Neuronal stem cell (in vitro differentiated cells): ENCODE results near the gene PTPRD.
A peak's percentile ranks its signal among the peaks of the same experiment; 100 is the strongest.

Experiments
- DNase-seq: peaks from one replicate; pipeline ENCODE4 v3.0.0-alpha.2; 2013; ENCODE audit warnings: low spot score
- H2AFZ ChIP-seq: one replicate; pipeline ENCODE4 v1.6.1; 2013; ENCODE audit warnings: mild to moderate bottlenecking, low read length, inconsistent platforms
- H2AK5ac ChIP-seq: 2 replicates; pipeline ENCODE4 v1.6.1; 2013; ENCODE audit warnings: low read depth, mild to moderate bottlenecking, inconsistent platforms, low read length, moderate library complexity, mixed read lengths
- H2BK120ac ChIP-seq: 2 replicates; pipeline ENCODE4 v1.6.1; 2013; ENCODE audit warnings: low read depth, mild to moderate bottlenecking, inconsistent platforms, low read length, moderate library complexity, mixed read lengths
- H2BK12ac ChIP-seq: one replicate; pipeline ENCODE4 v1.6.1; 2013; ENCODE audit warnings: low read length, inconsistent platforms
- H2BK15ac ChIP-seq: 2 replicates; pipeline ENCODE4 v1.6.1; 2013; ENCODE audit warnings: mild to moderate bottlenecking, low read length, inconsistent platforms, mixed read lengths
- H2BK5ac ChIP-seq: one replicate; pipeline ENCODE4 v1.6.1; 2013; ENCODE audit warnings: inconsistent platforms, mild to moderate bottlenecking, low read length, moderate library complexity
- H3K14ac ChIP-seq: one replicate; pipeline ENCODE4 v1.6.1; 2013; ENCODE audit warnings: low read length, inconsistent platforms
- H3K18ac ChIP-seq: 2 replicates; pipeline ENCODE4 v1.6.1; 2013; ENCODE audit warnings: low read length, inconsistent platforms
- H3K23ac ChIP-seq: 2 replicates; pipeline ENCODE4 v1.6.1; 2013; ENCODE audit warnings: low read depth, mild to moderate bottlenecking, mixed read lengths, low read length, inconsistent platforms; ENCODE audit not compliant: poor library complexity
- H3K27ac ChIP-seq: replicated peaks from 3 replicates; pipeline ENCODE4 v1.5.1; 2013; ENCODE audit warnings: low read length, inconsistent platforms
- H3K27me3 ChIP-seq, 3 experiments: 2 replicates each; pipeline ENCODE4 v1.6.1; 2013; ENCODE audit warnings: low read length in 3 of 3, mild to moderate bottlenecking in 2 of 3, inconsistent platforms in 1 of 3, low read depth in 1 of 3, mixed read lengths in 1 of 3, moderate library complexity in 1 of 3; ENCODE audit not compliant: control insufficient read depth in 3 of 3, insufficient read depth in 3 of 3
- H3K36me3 ChIP-seq, 2 donors: replicated peaks in 1 of 2; 2 replicates each; pipeline ENCODE4 v1.6.1; 2013; ENCODE audit warnings: low read length in 2 of 2; ENCODE audit not compliant: control insufficient read depth in 2 of 2, insufficient read depth in 2 of 2
- H3K4ac ChIP-seq: 2 replicates; pipeline ENCODE4 v1.6.1; 2013; ENCODE audit warnings: inconsistent platforms, mild to moderate bottlenecking, low read length, moderate library complexity
- H3K4me1 ChIP-seq, 2 donors: 1 replicate in 1 of 2; 2 replicates in 1 of 2; pipeline ENCODE4 v1.6.1; 2013; ENCODE audit warnings: low read length in 2 of 2, low read depth in 1 of 2; ENCODE audit not compliant: control insufficient read depth in 2 of 2, insufficient read depth in 1 of 2
- H3K4me2 ChIP-seq: one replicate; pipeline ENCODE4 v1.6.1; 2013; ENCODE audit warnings: mild to moderate bottlenecking, low read length, inconsistent platforms; ENCODE audit not compliant: insufficient read depth, poor library complexity, severe bottlenecking
- H3K4me3 ChIP-seq, 2 donors: 2 replicates each; pipeline ENCODE4 v1.5.1; 2013; ENCODE audit warnings: low read length in 2 of 2, mild to moderate bottlenecking in 2 of 2, inconsistent platforms in 1 of 2, moderate library complexity in 1 of 2
- H3K79me1 ChIP-seq: one replicate; pipeline ENCODE4 v1.6.1; 2013; ENCODE audit warnings: low read depth, mild to moderate bottlenecking, inconsistent platforms, low read length, moderate library complexity
- H3K9ac ChIP-seq: one replicate; pipeline ENCODE4 v1.6.1; 2013; ENCODE audit warnings: mild to moderate bottlenecking, low read depth, low read length, inconsistent platforms; ENCODE audit not compliant: poor library complexity
- H3K9me3 ChIP-seq, 2 donors: replicated peaks in 1 of 2; 2 replicates each; pipeline versions ENCODE3 to v1.6.1; 2013; ENCODE audit warnings: low read length in 2 of 2, mild to moderate bottlenecking in 2 of 2, inconsistent platforms in 1 of 2, low read depth in 1 of 2, mixed read lengths in 1 of 2, moderate library complexity in 1 of 2; ENCODE audit not compliant: control insufficient read depth in 2 of 2, insufficient read depth in 1 of 2
- H4K8ac ChIP-seq: one replicate; pipeline ENCODE4 v1.6.1; 2013; ENCODE audit warnings: low read depth, mild to moderate bottlenecking, inconsistent platforms, low read length, moderate library complexity
- H4K91ac ChIP-seq: one replicate; pipeline ENCODE4 v1.6.1; 2013; ENCODE audit warnings: low read length, low read depth, mild to moderate bottlenecking, inconsistent platforms; ENCODE audit not compliant: poor library complexity
- WGBS, 2 donors: extraction: QIAGEN DNeasy Blood & Tissue Kit; methylation state at CpG; one replicate each; pipeline ENCODE4 v1.1.7; 2013; ENCODE audit warnings: missing lambda C conversion rate in 2 of 2, mixed read lengths in 1 of 2; ENCODE audit not compliant: insufficient read length in 2 of 2, insufficient replicate concordance in 1 of 2; ENCODE audit errors: extremely low coverage in 2 of 2; 5-methylcytosine and 5-hydroxymethylcytosine counted together

Gene PTPRD

DNA sequence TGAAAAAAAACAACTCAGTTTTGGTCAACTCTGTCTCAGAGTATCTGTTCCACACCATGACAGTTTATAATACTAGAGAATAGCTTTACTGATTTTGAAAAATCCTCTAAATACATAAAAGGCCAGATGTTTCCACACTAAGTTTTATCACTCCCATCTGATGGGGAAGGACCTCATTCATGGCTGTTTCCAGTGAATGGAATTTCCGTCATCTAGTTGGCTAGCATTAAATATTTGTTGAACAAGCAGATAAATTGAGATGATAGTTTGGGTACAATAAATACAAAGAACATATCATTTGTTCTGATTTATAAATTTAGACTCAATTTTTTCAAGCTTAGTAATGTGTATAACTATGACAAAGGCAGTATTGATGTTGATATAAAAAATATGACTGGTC, 408.5 kb downstream of the PTPRD start:
- no peak overlapping the region for H2BK5ac ChIP-seq
- H2BK120ac ChIP-seq = no peak overlapping the region
- H3K4me3 ChIP-seq = no peak overlapping the region
- H3K14ac ChIP-seq = no peak overlapping the region
- H4K91ac ChIP-seq = no peak overlapping the region
- H3K9me3 ChIP-seq = no peaks in the 10 kb centered on the region
- H3K23ac ChIP-seq = no peak overlapping the region
- H2AK5ac ChIP-seq = no peak overlapping the region
- no peaks in the 10 kb centered on the region for H3K79me1 ChIP-seq
- H3K4me2 ChIP-seq = no peak overlapping the region
- no peak overlapping the region for H3K27ac ChIP-seq
- no peak overlapping the region for H2BK12ac ChIP-seq
- no peaks in the 10 kb centered on the region for H3K27me3 ChIP-seq
- no peak for DNase-seq
- peak overlapping the region; percentile 8 for H2AFZ ChIP-seq
- no peaks in the 10 kb centered on the region for H3K4me1 ChIP-seq
- no peak overlapping the region for H3K4ac ChIP-seq
- H3K18ac ChIP-seq = no peak overlapping the region
- no peak overlapping the region for H4K8ac ChIP-seq
- no peaks in the 10 kb centered on the region for H3K36me3 ChIP-seq
- H3K9ac ChIP-seq = no peak overlapping the region
- H2BK15ac ChIP-seq = no peak overlapping the region
- no CpG with 5 or more reads among the region's 1 CpG for WGBS, 2 donors

DNA sequence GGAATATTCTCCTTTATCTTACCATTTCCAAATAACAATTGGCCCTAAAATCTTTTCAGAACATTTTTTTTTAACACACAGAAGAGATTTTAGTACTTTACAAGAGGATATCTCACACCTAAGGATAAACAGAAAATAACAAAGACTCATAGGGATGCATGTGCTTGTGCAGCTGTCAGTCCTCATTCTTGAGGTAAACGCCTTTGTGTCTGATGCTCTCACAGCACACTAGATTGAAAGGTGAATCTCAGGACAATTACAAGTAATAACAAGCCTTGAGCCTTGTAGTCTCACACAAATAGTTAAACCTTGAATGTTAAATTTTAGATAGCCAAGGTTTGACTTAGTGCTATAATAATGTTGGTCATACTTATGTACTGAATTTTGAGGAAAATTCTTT, 439.2 kb downstream of the PTPRD start:
- Histone ChIP-seq H3K4me1 (no peaks in the 10 kb centered on the region), H2BK15ac (no peak overlapping the region), H2BK12ac (no peak overlapping the region), H3K36me3 (no peaks in the 10 kb centered on the region), H3K18ac (no peak overlapping the region), H2AFZ (no peak overlapping the region), H3K4ac (no peak overlapping the region), H3K27ac (no peak overlapping the region), H3K4me3 (no peak overlapping the region), H3K23ac (no peak overlapping the region), H2AK5ac (no peak overlapping the region), H2BK5ac (no peak overlapping the region), H2BK120ac (no peak overlapping the region), H3K79me1 (no peaks in the 10 kb centered on the region), H3K4me2 (no peak overlapping the region), H3K27me3 (no peaks in the 10 kb centered on the region), H4K91ac (no peak overlapping the region), H3K9me3 (no peaks in the 10 kb centered on the region), H4K8ac (no peak overlapping the region), H3K9ac (no peak overlapping the region), H3K14ac (no peak overlapping the region)
- no peak for DNase-seq
- WGBS, 2 donors = no CpG with 5 or more reads among the region's 1 CpG

DNA sequence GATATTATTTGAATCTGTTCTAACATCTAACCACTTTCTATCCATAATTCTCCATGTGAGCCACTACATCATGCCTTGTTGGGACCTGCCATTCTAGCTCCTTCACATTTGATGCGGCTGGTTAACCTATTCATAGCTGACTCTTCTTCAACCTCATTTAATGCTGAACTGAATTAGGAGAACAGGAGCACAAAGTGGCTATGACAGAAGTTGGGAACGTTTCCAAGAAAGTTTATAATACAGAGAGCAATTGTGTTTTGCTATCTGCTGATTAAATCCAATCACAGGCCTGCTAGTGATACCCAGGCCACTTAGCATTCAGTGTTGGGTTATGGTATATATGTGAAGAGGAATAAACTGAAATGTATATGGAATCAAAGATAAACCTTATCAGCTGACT, 440.3 kb downstream of the PTPRD start:
- Histone ChIP-seq H3K9me3 (no peaks in the 10 kb centered on the region), H4K8ac (no peak overlapping the region), H3K14ac (no peak overlapping the region), H3K79me1 (no peaks in the 10 kb centered on the region), H3K23ac (no peak overlapping the region), H3K4me1 (no peaks in the 10 kb centered on the region), H2BK12ac (no peak overlapping the region), H2AFZ (no peak overlapping the region), H3K4me2 (no peak overlapping the region), H3K36me3 (no peaks in the 10 kb centered on the region), H3K9ac (no peak overlapping the region), H2AK5ac (no peak overlapping the region), H3K27ac (no peak overlapping the region), H2BK5ac (no peak overlapping the region), H3K18ac (no peak overlapping the region), H3K4me3 (no peak overlapping the region), H3K27me3 (no peaks in the 10 kb centered on the region), H2BK120ac (no peak overlapping the region), H3K4ac (no peak overlapping the region), H4K91ac (no peak overlapping the region), H2BK15ac (no peak overlapping the region)
- WGBS, 2 donors = no CpG with 5 or more reads among the region's 2 CpGs
- no peak for DNase-seq

DNA sequence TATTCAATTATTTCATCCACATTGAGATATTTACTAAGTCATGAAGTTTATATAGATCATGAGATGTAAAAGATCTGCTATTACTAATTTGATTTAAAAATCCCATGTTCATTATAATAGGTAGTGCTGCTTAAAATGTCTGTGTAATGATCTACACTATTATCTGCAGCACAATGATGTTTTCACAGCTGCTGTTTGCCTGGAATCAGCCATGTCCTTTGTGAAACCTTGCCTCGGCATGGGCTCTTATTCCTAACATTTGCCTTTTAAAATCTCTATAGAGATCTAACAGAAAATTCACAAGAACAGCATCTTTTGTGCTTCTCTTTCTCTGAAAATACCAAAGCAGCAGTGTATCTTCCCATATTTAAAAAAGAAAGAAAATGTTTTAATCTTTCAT, 444.6 kb downstream of the PTPRD start:
- Histone ChIP-seq H3K18ac (no peak overlapping the region), H2BK12ac (no peak overlapping the region), H3K9ac (no peak overlapping the region), H3K9me3 (no peaks in the 10 kb centered on the region), H3K27me3 (no peaks in the 10 kb centered on the region), H2AFZ (peak overlapping the region; percentile 21), H3K4me1 (peaks cover 0 to 2% of the 10 kb centered on the region in 2 donors), H3K4ac (no peak overlapping the region), H2BK5ac (no peak overlapping the region), H2BK120ac (no peak overlapping the region), H3K79me1 (no peaks in the 10 kb centered on the region), H4K91ac (no peak overlapping the region), H3K23ac (no peak overlapping the region), H3K4me2 (no peak overlapping the region), H3K36me3 (no peaks in the 10 kb centered on the region), H2BK15ac (no peak overlapping the region), H3K4me3 (no peak overlapping the region), H3K27ac (no peak overlapping the region), H4K8ac (no peak overlapping the region), H2AK5ac (no peak overlapping the region), H3K14ac (no peak overlapping the region)
- DNase-seq = no peak
- WGBS, 2 donors = no CpG with 5 or more reads among the region's 1 CpG
